ENCODE measurements around the gene DCLK3. TPM values are rescaled to one million over a fixed set of nuclear protein-coding genes. Genes with fewer than 3 reads are reported as not detected.

Gene DCLK3
- polyA plus RNA-seq, 1 donor (not counting 4 experiments of a cell fraction or from before 2014, with no cell fraction given): not detected

GRCh38 chr3:36713904-36714303, 50.4 kb downstream of the DCLK3 start:
- H3K4me3 ChIP-seq (ENCODE audit: control insufficient read depth in 2 of 3, extremely low read depth in 1 of 3, insufficient read depth in 2 of 3, low read depth in 1 of 3, low read length in 3 of 3): no peak overlapping the region
- H3K79me2 ChIP-seq (ENCODE audit: control insufficient read depth, insufficient read depth, low read length): no peaks in the 10 kb centered on the region
- H3K9me3 ChIP-seq (ENCODE audit: control insufficient read depth, low read depth, low read length): no peaks in the 10 kb centered on the region
- no peaks in the 10 kb centered on the region for H3K4me1 ChIP-seq (ENCODE audit: control insufficient read depth, extremely low read depth, insufficient read depth, low read length)
- H3K27me3 ChIP-seq (ENCODE audit: control insufficient read depth, extremely low read depth, insufficient read depth, low read length): no peaks in the 10 kb centered on the region
- H3K4me2 ChIP-seq (ENCODE audit: control insufficient read depth, extremely low read depth, insufficient read depth, low read depth, low read length): no peak overlapping the region
- H3K9me1 ChIP-seq (ENCODE audit: control insufficient read depth, extremely low read depth, insufficient read depth, low read length): no peaks in the 10 kb centered on the region
- H4K20me1 ChIP-seq (ENCODE audit: control insufficient read depth, extremely low read depth, insufficient read depth, low read length): no peaks in the 10 kb centered on the region
- no peak for DNase-seq (ENCODE audit: low read depth, low spot score)
- no peak overlapping the region for H2AFZ ChIP-seq (ENCODE audit: control insufficient read depth, low read length)
- H3K36me3 ChIP-seq (ENCODE audit: control insufficient read depth in 2 of 2, extremely low read depth in 1 of 2, insufficient read depth in 2 of 2, low read length in 2 of 2): no peaks in the 10 kb centered on the region
- H3K27ac ChIP-seq (ENCODE audit: control insufficient read depth, insufficient read depth, low read length): no peak overlapping the region
- TF ChIP-seq, protein P1, sequence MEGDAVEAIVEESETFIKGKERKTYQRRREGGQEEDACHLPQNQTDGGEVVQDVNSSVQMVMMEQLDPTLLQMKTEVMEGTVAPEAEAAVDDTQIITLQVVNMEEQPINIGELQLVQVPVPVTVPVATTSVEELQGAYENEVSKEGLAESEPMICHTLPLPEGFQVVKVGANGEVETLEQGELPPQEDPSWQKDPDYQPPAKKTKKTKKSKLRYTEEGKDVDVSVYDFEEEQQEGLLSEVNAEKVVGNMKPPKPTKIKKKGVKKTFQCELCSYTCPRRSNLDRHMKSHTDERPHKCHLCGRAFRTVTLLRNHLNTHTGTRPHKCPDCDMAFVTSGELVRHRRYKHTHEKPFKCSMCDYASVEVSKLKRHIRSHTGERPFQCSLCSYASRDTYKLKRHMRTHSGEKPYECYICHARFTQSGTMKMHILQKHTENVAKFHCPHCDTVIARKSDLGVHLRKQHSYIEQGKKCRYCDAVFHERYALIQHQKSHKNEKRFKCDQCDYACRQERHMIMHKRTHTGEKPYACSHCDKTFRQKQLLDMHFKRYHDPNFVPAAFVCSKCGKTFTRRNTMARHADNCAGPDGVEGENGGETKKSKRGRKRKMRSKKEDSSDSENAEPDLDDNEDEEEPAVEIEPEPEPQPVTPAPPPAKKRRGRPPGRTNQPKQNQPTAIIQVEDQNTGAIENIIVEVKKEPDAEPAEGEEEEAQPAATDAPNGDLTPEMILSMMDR (optimal IDR thresholded peaks at IDR 0.05 in 1 of 3, IDR thresholded peaks at IDR 0.05 in 1 of 3, conservative IDR thresholded peaks at IDR 0.05 in 1 of 3; ENCODE audit: extremely low read depth in 1 of 3, insufficient read depth in 2 of 3, low read length in 3 of 3): no peak
- TF ChIP-seq EZH2 (IDR thresholded peaks at IDR 0.05; ENCODE audit: low read length): no peak
- no peak for FAIRE-seq
- dilution Hi-C loops (cut with MboI; ENCODE audit: extremely low pct_ligation_motif_present, low sequenced_read_pairs): no loop called here
- no peak overlapping the region for H3K9ac ChIP-seq (ENCODE audit: control insufficient read depth, extremely low read depth, insufficient read depth, low read length)

DNA sequence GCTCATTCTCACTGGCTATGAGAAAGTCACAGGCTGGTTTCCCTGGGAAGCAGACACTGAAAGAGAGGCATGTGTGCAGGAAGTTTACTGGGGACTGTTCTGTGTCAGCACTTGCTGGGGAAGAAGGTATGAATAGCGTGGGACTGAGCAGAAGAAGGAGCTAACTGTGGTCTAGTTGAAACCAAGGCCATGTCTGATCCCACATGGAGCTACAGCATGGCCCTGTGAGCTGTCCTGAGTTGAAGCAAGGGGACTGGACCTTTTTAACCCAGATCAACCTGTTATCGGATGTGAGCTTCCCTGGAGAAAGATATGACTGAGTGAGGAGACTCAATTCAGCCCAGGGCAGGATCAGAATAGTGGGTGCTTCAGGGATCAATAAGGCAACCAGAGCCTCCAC, 53.7 kb downstream of the DCLK3 start:
- H3K27me3 ChIP-seq (ENCODE audit: control insufficient read depth, extremely low read depth, insufficient read depth, low read length): no peaks in the 10 kb centered on the region
- no peaks in the 10 kb centered on the region for H3K36me3 ChIP-seq (ENCODE audit: control insufficient read depth in 2 of 2, extremely low read depth in 1 of 2, insufficient read depth in 2 of 2, low read length in 2 of 2)
- no peak for TF ChIP-seq EZH2 (IDR thresholded peaks at IDR 0.05; ENCODE audit: low read length)
- TF ChIP-seq, protein P1 (optimal IDR thresholded peaks at IDR 0.05 in 1 of 3, IDR thresholded peaks at IDR 0.05 in 1 of 3, conservative IDR thresholded peaks at IDR 0.05 in 1 of 3; ENCODE audit: extremely low read depth in 1 of 3, insufficient read depth in 2 of 3, low read length in 3 of 3): no peak
- H4K20me1 ChIP-seq (ENCODE audit: control insufficient read depth, extremely low read depth, insufficient read depth, low read length): no peaks in the 10 kb centered on the region
- no peak overlapping the region for H2AFZ ChIP-seq (ENCODE audit: control insufficient read depth, low read length)
- H3K4me3 ChIP-seq (ENCODE audit: control insufficient read depth in 2 of 3, extremely low read depth in 1 of 3, insufficient read depth in 2 of 3, low read depth in 1 of 3, low read length in 3 of 3): no peak overlapping the region
- dilution Hi-C loops (cut with MboI; ENCODE audit: extremely low pct_ligation_motif_present, low sequenced_read_pairs): no loop called here
- peaks cover 6% of the 10 kb centered on the region for H3K4me1 ChIP-seq (ENCODE audit: control insufficient read depth, extremely low read depth, insufficient read depth, low read length)
- H3K4me2 ChIP-seq (ENCODE audit: control insufficient read depth, extremely low read depth, insufficient read depth, low read depth, low read length): no peak overlapping the region
- no peaks in the 10 kb centered on the region for H3K9me1 ChIP-seq (ENCODE audit: control insufficient read depth, extremely low read depth, insufficient read depth, low read length)
- FAIRE-seq: no peak
- H3K79me2 ChIP-seq (ENCODE audit: control insufficient read depth, insufficient read depth, low read length): no peaks in the 10 kb centered on the region
- H3K9ac ChIP-seq (ENCODE audit: control insufficient read depth, extremely low read depth, insufficient read depth, low read length): no peak overlapping the region
- no peaks in the 10 kb centered on the region for H3K9me3 ChIP-seq (ENCODE audit: control insufficient read depth, low read depth, low read length)
- no peak for DNase-seq (ENCODE audit: low read depth, low spot score)
- H3K27ac ChIP-seq (ENCODE audit: control insufficient read depth, insufficient read depth, low read length): no peak overlapping the region

Data from keratinocyte (primary cell).